HL-60 (cell line): ENCODE results near the gene ZNF600.
"Not testable (repeated sequence)": the region's sequence is repeated elsewhere in the genome, so short reads cannot be mapped to it uniquely, and the experiment has no call there.

Source experiments
- DNase-seq, 2 experiments: peaks; one replicate each; pipeline ENCODE4 v3.0.0-alpha.2; 2010 to 2020; ENCODE audit warnings: low read depth in 1 of 2, low spot score in 1 of 2
- H3K27ac ChIP-seq: fragments of 250-450 bp; sonication (Bioruptor Pico); replicated peaks from 2 replicates; pipeline ENCODE4 v1.5.1; 2020; ENCODE audit warnings: mild to moderate bottlenecking, moderate library complexity
- H3K27me3 ChIP-seq: fragments of 250-450 bp; sonication (Bioruptor Pico); 2 replicates; pipeline ENCODE4 v1.5.1; 2021; ENCODE audit warnings: mild to moderate bottlenecking, moderate library complexity; ENCODE audit not compliant: insufficient read depth, poor library complexity, severe bottlenecking
- H3K4me3 ChIP-seq: replicated peaks from 2 replicates; pipeline ENCODE4 v1.5.1; 2011; ENCODE audit warnings: mild to moderate bottlenecking, control low read depth, low read length; ENCODE audit not compliant: insufficient read depth
- GABPA ChIP-seq: IDR thresholded peaks from 2 replicates; pipeline ENCODE4 v1.6.1; 2012; ENCODE audit warnings: low read depth
- POLR2AphosphoS5 ChIP-seq: IDR thresholded peaks from 2 replicates; pipeline ENCODE4 v1.6.1; 2012; ENCODE audit warnings: low read depth
- SPI1 ChIP-seq: IDR thresholded peaks from 2 replicates; pipeline ENCODE4 v1.6.1; 2012; ENCODE audit warnings: low read depth, mild to moderate bottlenecking, borderline replicate concordance
- TF ChIP-seq, protein P1 (sequence below): IDR thresholded peaks from 2 replicates; pipeline ENCODE4 v1.6.1; 2012; ENCODE audit warnings: low read depth; ENCODE audit not compliant: insufficient replicate concordance
- TF ChIP-seq, protein P2 (sequence below): IDR thresholded peaks from one replicate; pipeline ENCODE4 v1.5.1; 2011; ENCODE audit warnings: low read length, control low read depth, inconsistent platforms; ENCODE audit not compliant: insufficient read depth

The ZNF600 gene

GRCh38 chr19:52786078-52786463 lies 520 bp downstream of the ZNF600 start:
- TF ChIP-seq POLR2AphosphoS5 = no peak
- TF ChIP-seq, protein P1, sequence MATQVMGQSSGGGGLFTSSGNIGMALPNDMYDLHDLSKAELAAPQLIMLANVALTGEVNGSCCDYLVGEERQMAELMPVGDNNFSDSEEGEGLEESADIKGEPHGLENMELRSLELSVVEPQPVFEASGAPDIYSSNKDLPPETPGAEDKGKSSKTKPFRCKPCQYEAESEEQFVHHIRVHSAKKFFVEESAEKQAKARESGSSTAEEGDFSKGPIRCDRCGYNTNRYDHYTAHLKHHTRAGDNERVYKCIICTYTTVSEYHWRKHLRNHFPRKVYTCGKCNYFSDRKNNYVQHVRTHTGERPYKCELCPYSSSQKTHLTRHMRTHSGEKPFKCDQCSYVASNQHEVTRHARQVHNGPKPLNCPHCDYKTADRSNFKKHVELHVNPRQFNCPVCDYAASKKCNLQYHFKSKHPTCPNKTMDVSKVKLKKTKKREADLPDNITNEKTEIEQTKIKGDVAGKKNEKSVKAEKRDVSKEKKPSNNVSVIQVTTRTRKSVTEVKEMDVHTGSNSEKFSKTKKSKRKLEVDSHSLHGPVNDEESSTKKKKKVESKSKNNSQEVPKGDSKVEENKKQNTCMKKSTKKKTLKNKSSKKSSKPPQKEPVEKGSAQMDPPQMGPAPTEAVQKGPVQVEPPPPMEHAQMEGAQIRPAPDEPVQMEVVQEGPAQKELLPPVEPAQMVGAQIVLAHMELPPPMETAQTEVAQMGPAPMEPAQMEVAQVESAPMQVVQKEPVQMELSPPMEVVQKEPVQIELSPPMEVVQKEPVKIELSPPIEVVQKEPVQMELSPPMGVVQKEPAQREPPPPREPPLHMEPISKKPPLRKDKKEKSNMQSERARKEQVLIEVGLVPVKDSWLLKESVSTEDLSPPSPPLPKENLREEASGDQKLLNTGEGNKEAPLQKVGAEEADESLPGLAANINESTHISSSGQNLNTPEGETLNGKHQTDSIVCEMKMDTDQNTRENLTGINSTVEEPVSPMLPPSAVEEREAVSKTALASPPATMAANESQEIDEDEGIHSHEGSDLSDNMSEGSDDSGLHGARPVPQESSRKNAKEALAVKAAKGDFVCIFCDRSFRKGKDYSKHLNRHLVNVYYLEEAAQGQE = no peak
- no peak for TF ChIP-seq SPI1
- no peak for TF ChIP-seq GABPA
- TF ChIP-seq, protein P2, sequence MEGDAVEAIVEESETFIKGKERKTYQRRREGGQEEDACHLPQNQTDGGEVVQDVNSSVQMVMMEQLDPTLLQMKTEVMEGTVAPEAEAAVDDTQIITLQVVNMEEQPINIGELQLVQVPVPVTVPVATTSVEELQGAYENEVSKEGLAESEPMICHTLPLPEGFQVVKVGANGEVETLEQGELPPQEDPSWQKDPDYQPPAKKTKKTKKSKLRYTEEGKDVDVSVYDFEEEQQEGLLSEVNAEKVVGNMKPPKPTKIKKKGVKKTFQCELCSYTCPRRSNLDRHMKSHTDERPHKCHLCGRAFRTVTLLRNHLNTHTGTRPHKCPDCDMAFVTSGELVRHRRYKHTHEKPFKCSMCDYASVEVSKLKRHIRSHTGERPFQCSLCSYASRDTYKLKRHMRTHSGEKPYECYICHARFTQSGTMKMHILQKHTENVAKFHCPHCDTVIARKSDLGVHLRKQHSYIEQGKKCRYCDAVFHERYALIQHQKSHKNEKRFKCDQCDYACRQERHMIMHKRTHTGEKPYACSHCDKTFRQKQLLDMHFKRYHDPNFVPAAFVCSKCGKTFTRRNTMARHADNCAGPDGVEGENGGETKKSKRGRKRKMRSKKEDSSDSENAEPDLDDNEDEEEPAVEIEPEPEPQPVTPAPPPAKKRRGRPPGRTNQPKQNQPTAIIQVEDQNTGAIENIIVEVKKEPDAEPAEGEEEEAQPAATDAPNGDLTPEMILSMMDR = no peak
- peak overlapping the region; percentile 52 for H3K4me3 ChIP-seq
- peak overlapping the region; percentile 58 for H3K27ac ChIP-seq
- DNase-seq = no peak
- H3K27me3 ChIP-seq = no peaks in the 10 kb centered on the region

DNA sequence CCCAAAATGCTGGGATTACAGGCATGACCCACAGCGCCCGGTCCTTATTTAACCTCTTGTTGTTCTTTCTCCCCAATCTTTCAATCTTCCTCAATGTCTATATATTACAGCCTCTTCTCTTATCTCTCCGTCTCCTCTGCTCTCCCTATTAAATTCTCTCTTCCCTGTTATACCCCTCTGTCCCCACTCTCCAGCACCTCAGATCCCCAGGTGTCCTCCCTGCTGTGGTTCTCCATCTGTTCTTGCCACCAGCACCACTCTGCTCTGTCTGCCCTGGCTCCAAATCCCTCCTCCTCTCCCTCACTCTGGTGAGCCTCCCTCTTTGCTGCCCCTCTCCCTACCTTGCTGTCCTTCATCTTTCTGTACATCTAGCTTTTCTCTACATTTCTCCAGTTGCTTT lies 1.1 kb downstream of the ZNF600 start:
- DNase-seq = no peak
- Histone ChIP-seq H3K4me3 (no peak overlapping the region), H3K27ac (no peak overlapping the region), H3K27me3 (no peaks in the 10 kb centered on the region)
- TF ChIP-seq POLR2AphosphoS5 = no peak

DNA sequence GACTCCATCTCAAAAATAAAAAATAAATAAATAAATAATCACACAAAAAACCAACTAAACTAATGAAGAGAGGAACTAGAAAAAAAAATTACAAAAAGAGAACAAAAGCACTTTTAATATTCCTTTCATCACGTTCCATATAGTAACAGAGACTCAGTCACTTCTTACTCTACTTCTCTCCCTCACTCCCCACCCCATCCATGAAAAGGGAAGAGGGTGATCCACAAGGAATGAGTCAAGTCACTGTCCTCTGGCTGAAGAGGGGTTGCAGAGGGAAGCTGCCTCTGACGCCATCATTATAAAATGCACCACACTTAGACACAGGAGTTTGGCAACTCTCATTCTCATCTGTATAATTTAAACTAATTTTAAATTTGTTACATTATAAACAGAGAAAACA lies 3.7 kb downstream of the ZNF600 start:
- DNase-seq = not testable (repeated sequence)

DNA sequence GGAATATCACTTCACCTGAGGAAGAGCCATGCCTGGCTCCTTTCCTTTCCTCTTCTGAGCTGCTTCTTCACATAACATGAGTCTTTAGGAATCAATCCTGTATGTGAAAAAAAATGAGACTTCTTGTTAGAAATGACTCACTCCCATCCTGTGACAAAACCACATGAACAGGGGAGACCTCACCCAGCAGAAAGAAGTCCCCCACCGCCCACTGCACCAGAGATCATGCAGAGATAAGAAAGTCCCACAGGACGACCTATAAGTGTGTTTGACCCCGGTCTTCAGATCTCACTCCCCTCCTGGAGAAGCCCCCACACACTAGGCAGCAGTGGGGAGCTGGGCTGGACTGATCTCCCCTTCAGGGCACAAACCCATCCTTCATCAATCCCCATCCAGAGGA lies 7.8 kb downstream of the ZNF600 start:
- TF ChIP-seq, protein P2 = no peak
- TF ChIP-seq GABPA (no peak), POLR2AphosphoS5 (no peak), SPI1 (no peak)
- TF ChIP-seq, protein P1 = no peak
- no peak overlapping the region for H3K4me3 ChIP-seq
- H3K27ac ChIP-seq = no peak overlapping the region
- H3K27me3 ChIP-seq = no peaks in the 10 kb centered on the region
- DNase-seq = no peak

More for the DNA sequence above, 3.7 kb downstream of the ZNF600 start:
- not testable (repeated sequence) for H3K4me3 ChIP-seq, H3K27ac ChIP-seq, H3K27me3 ChIP-seq

- not testable (repeated sequence) for DNase-seq, H3K27ac ChIP-seq, H3K27me3 ChIP-seq
Observed at GRCh38 chr19:52756447-52756846, 30.1 kb downstream of the ZNF600 start.

More at GRCh38 chr19:52756447-52756846, 30.1 kb downstream of the ZNF600 start:
- H3K4me3 ChIP-seq = not testable (repeated sequence)
